ENCODE measurements around the gene PIH1D1. TPM values are rescaled to one million over a fixed set of nuclear protein-coding genes. Genes with fewer than 3 reads are reported as not detected.
A peak's percentile ranks its signal among the peaks of the same experiment; 100 is the strongest.

The PIH1D1 gene
- total RNA-seq, 1 donor from 2014 or later: 58.0 TPM

DNA sequence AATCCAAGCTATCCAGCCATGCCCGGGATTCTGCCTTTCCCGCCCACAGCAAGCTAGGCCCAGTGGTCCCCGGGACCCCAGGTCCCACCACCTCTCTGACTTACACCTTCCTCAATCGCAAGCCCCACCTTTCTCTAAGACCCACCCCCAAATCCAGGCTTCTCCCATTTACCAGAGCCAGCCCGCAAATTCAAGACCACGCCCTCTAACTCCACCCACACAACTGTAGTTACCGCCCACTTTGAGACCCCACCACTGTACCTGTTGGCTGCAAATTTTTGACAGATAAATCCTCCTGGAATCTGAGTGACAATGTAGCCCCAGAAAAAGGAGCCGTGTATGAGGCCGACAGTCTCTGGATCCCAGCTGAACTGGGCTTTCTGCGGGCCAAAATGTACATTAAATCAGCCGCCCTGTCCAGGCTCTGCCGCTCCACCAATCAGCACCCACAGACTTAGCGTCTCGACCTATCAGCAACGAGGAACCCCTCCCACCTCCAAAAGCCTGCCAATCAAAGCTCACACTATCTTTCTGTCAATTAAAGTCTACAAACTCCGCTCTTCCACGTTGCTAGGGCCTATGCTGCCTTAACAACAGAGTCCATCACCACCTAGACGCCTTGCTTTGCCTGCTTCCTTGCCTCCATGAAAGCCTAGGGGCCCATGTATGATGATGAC lies 16.6 kb downstream of the PIH1D1 start:
- DNase-seq: peak; percentile 21

- no peak for DNase-seq
Measured at GRCh38 chr19:49433240-49433901, 18.2 kb downstream of the PIH1D1 start.

DNA sequence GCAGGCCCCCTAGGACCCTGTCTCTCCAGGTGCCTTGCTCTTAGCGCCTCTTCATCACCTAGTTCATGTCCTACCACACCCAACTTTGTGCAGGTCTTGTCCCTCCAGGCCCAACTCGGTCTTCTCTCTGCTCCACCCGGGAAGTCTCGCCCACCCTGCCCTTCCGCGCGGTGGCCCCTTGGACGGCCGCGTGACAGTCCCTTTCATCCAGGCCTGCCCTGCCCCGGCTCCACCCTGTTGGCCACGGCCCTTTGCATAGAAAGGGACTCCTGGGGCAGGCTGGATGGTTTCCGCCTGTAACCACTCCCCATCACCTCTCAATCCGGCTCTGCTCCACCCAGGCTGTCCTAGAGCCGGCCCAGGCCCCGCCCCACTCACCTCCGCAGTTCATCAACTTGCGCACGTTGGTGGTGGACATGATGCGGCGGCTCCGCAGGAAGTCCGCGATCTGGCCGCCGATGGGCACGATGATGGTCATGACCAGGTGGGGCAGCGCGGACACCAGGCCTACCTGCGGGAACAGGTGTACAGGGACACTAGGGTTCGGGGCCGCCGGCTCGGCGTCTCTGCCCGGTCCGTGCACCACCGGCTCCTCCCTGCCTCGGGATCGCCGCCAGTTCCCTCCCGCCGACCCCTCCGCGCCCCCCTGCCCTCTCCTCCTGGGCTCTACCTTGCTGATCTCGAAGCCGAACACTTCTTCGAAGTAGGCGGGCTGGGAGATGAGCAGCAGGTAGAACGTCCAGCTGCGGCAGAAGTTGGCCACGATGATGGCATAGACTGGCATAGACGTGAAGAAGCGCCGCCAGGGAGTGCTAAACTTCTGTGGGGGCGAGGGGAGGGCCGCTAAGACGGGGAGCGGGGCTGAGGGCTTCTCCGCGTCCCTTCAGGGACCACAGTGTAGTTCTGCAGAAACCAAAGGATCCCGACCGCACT lies 19.2 kb downstream of the PIH1D1 start:
- no peak for DNase-seq

DNA sequence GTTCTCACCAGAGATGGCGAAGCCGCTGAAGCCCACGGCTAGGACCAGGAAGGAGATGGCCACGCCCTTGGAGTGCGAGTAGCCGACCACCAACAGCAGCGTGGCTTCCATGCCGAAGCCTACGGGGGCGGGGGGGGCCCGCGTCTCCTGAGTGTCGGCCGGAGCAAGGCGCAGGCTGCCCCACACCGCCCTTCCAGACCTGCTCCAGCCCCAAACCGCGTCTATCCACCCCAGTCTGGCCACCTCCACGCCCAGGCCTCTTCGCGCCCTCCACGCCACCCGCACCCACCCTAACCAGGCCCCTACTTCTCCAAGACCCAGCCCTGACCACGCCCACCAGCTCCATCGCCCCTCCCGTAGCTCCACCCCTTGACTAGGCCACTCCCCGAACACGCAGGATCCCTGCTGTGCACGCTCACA lies 20.3 kb downstream of the PIH1D1 start:
- peak; percentile 10 for DNase-seq

GRCh38 chr19:49430678-49431329 lies 20.8 kb downstream of the PIH1D1 start:
- peak; percentile 11 for DNase-seq

DNA sequence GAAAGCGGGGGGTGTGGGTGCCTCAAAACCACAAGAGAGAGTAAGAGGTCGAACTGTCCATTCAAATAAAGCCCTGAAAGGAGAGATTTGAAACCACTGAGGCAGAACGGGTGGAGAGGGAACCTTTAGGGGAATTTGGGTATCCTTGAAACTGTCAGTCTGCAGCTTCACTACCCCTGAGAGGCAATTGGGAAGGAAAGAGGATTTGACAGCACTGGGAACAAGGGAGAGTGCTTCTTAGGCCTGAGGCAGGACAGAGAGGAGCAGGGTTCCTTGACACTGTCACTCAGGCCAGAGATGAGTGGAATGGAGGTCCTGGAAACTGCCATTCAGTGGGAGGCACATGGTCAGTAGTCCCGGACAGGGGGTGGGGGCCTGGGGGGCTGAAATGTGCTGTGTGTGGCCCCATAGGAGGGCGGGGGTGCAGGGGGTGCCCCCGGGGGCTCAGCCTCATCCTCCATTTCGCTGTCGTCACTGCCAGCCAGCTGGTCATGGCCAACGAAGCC lies 21.4 kb downstream of the PIH1D1 start:
- no peak for DNase-seq

GRCh38 chr19:49428547-49429451 lies 22.8 kb downstream of the PIH1D1 start:
- DNase-seq: no peak

DNA sequence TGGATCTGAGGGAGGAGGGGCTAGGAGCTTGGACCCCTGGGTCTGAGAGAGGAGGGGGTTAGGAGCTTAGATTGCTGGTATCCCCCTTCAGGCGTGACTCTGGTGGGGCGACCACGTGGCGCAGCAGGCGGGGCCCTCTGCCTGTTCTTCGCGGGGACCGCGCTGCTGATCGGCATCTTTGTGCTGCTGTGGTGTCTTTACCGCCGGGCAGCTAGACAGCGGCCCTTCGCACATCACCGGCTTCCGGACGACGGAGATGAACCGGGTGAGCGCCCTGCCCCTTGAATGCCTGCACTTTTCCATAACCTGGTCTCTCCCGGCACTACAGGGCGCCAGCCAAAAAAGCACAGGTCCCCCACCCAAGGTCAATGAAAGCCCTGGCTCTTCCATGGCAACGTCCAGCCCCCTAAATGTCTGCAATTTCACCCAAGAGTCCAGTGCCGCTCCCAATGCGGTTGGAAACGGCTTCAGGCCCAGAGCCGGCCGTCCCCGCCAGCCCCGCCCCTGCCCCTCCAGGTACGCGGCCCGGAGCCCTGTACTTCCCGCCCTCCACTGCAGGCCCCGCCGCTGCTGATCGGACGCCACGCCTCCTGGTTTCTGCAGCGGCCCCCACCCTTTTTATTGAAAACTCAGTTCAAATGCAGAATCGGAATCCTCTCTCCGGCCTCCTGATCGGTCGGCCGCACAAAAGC lies 23.6 kb downstream of the PIH1D1 start:
- DNase-seq: no peak

DNA sequence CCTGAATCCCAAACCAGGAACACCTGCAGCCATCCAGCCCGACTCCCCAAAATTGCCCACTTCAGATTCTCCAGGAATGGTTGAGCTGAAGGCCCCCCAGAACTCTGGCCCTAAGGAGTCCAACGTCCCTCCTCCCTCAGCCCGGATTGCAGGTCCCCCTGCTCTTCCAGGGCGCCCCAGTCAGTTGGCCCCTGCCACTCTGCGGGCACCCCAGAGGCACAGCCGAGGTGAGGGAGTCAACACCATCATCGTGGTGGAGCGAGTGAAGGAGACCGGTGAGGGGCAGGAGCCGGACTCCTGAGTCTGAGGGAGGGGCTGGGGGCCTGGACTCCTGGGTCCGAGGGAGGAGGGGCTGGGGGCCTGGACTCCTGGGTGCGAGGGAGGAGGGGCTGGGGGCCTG lies 24.3 kb downstream of the PIH1D1 start:
- no peak for DNase-seq

DNA sequence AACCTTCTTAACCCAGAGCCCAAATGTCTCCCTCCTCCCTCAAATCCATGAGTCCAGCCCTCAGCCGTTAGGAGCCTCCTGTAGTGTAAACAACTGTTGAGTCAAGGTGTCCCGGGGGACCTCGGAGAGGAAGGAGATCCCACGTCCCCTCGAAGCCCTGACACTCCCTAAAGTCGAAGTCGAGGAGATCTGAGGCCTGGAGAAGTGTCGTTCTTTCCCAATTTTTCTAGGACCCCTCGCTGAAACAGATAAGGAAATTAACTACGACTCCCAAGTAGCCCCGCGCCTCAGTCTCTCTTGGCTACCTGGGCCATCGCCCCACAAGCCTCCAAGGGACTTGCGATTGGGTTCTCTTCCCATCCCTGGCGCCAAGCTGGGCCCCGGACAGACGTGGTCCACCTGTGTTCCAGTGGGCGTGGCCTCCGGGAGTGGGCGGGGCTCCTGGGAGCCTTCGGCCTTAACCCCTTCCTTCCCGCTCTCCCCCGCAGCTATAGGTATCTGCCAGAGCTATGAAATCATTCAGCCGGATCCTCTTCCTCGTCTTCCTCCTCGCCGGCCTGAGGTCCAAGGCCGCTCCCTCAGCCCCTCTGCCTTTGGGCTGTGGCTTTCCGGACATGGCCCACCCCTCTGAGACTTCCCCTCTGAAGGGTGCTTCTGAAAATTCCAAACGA lies 25.6 kb downstream of the PIH1D1 start:
- no peak for DNase-seq

DNA sequence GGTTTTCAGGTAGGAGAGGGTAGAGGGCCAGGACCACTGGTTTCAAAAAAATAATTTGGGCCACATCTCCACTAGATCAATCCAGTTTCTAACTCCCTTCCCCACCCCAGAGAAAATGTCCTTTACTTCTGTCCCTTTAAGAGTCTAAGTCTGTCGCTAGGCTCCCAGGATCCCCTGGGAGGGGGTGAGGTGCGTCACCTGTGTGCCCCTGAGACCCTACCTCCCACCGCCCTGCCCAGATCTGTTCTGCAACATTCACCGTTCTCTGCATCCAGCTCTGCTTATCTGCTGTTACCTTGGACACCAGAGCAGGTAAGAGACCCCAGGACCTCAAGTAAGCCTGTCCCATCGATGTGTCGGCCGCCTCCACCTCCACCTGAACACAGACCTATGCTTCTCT lies 26.4 kb downstream of the PIH1D1 start, which contains the start of gene GFY:
Gene GFY, plus strand, starts transcription at position 211 of the 400 bp plus-strand sequence. CDS start 1,043 bp downstream, outside the sequence.
- DNase-seq: no peak

- no peak for DNase-seq
Measured at GRCh38 chr19:49423985-49424303, 27.7 kb downstream of the PIH1D1 start.

GRCh38 chr19:49423071-49423984 lies 28.3 kb downstream of the PIH1D1 start, which contains the start of gene PTH2:
TSS of gene PTH2 (minus strand) at chr19:49423441. CDS start at chr19:49423339, 102 bp downstream.
- DNase-seq: no peak

GRCh38 chr19:49422407-49423070 lies 29.1 kb downstream of the PIH1D1 start:
- peak; percentile 8 for DNase-seq

DNA sequence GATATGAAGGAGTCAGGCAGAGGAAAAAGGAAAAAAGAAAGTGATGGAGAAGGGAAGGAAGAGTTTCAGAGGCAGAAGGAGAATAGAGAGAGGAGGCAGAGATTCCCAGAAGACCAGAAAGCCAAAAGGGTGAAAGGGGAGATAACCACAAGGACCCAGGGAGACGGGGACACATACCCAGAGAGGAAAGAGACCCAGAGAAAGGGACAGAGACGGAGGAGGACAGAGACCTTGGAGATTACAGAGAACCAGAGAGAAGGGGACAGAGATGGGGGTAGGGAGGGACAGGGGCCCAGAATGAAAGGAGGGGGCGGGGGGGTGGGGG lies 29.8 kb downstream of the PIH1D1 start:
- no peak for DNase-seq

DNA sequence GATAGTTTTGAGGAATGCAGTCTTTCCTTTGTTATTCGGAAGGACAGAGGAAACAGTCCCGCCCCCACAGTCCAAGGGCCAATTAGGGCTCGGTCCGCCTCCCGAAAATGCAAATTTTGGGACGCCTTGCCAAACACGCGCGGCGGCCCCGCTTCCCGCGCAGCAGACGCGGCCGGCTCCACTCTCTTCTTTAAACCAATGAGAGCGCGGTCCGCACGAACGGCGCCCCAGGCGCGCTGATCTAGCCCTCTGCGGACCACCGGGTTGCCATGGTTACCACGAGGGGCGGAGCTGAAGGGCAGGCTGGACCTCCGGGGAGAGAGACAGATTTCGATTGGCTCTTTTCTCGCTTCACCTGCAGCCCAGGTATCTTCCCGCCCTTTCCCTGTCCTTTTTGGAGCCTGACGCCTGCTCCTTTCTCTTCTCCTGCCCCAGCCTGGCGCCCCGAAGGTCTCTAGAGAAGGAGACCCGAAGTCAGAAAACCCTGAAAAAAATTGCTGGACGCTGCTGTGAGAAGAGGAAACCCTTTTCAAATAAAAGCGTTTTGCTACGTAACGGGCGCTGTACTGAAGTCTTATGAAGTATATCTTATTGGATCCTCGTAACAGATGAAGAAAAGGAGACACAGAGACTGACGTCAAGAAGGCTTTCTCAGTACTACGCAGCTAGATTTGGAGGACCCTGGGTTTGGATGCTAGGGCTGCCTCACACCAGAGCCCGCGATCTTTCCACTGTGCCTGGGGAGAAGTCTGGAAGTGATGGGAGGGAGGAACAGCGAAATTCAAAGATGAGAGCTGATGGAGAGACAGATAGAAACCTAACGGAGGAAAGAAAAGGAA lies 30.4 kb downstream of the PIH1D1 start:
- DNase-seq: peak; percentile 20

DNA sequence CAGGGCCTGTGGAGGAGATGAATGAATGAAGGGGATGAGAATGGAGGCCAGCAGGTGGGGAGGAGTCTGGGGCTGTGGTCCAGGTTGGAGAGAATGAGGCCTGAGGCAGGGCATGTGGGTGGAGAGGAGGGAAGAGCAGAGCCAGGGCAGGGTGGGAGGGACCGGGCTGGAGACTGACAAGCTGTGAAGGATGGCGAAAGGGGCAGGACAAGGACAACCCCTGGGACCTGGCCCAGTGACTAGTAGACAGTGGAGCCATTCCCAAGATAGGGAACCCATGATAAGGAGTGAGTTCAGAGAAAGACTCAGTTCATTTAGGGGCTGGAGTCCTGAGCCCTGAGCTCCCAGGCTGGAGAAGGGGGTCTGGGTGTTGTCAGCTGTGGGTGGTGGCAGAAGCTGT lies 31.4 kb downstream of the PIH1D1 start:
- no peak for DNase-seq
